GM19193 (cell line): ENCODE results near the gene ENPP6.

Source experiments
- POLR2A ChIP-seq: IDR thresholded peaks from 4 replicates; pipeline ENCODE4 v1.6.1; 2011; ENCODE audit not compliant: insufficient read depth, insufficient read length; ENCODE audit errors: extremely low read depth

ENPP6 gene

GRCh38 chr4:184177271-184177670 is 40.4 kb downstream of the ENPP6 start:
- TF ChIP-seq POLR2A: no peak

DNA sequence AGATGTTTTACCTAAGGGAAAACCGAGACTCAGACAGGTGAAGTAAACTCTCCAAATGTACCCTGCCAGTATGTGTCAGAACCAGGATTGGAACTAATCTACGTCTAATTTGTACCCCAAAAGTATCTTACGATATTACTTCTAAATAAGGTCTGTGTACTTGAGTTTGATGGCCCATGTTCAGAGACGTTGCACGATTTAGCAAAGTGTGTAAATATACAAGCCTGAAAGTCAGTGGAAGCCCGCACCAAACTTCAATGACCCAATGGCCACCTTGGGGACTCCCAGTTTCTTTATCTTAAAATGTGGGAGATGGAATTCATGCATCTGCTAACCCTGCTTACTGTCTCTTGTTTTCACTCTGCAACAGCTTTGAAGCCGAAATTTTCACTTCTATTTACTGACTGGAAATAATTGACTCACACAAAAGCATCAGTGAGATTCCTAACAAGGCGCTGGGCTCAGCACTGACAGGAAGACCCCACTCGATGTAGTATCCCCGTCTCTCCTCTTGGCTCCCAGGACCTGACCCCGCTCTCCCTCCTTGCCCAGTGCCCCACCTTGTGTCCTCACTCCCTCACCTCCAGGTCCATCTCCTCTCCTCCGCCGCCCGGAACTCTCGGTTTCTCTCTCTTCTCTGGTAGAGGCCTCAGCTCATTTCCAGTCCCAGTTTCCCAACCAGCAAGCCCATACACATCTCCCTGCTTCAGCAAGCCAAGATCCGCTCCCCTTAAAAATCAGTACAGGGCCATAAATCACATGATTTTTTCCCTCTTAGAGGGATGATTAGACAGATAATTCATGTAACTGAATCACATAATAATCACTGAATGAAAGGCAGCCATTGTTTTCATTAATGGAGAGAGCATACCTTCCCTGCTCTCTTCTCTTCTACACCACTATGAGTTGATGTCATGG is 42.8 kb downstream of the ENPP6 start:
- no peak for TF ChIP-seq POLR2A

GRCh38 chr4:184171011-184171410 is 46.7 kb downstream of the ENPP6 start:
- no peak for TF ChIP-seq POLR2A

DNA sequence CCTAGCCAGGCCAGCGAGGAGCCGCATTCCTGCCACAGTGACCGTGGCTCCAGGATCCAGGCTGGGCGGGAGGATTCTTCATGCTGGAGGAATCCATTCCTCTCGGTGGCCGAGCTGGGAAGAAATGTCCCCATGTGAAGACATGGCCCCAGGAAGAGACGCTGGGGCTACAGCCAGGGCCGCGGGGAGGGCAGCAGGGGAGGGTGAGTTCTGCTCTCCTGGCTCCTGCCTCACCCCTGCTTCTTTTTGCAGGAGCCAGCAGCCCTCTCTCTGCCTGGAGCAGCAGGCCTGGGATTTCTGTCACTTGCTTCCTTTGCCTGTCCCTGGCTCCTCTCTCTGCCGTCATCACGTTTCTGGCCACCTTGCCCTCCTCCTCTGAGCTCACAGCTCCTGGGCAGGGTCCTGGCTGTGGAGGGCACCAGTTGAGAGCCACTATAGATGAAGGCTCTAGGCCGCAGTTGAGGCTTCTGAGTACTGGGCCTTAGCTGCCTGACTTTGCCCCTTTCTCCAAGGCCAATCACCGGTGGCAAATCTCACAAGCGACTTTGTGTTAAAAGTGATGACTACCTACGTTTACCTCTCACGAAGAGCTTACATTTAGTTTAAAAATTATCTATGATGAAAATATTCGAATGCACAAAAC is 48.3 kb downstream of the ENPP6 start:
- TF ChIP-seq POLR2A: no peak

DNA sequence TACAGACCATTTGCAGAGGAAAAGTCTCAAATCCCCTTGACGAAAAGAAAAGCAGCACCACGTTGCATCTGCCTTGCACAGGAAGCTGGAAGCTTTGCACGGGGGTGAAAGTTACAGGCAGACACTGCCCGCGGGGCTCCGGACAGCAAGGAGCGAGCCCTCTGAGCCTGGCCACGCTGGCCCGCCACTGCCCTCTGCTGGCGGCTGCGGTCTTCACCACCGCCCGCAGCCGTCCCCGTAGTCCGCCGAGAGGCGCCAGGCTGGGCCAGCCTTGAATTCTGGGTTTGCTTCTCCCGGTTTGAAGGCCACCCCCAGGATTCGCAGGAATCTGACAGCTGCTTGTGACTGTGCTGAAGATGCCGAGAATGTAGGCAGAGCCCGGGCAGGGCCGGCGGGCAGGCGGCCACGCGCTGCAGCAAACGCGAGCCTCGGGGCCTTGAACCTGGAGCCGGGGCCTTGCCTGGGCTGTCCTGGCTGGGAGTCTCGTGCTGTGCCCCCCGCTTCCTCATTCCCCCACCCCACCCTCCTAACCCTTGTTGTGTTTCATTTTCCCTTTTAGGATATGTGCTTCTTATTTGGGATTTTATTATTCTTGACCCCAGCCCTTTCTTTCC is 49.2 kb downstream of the ENPP6 start:
- TF ChIP-seq POLR2A: no peak

- TF ChIP-seq POLR2A: no peak
Observed at GRCh38 chr4:184167576-184167975, 50.1 kb downstream of the ENPP6 start.

DNA sequence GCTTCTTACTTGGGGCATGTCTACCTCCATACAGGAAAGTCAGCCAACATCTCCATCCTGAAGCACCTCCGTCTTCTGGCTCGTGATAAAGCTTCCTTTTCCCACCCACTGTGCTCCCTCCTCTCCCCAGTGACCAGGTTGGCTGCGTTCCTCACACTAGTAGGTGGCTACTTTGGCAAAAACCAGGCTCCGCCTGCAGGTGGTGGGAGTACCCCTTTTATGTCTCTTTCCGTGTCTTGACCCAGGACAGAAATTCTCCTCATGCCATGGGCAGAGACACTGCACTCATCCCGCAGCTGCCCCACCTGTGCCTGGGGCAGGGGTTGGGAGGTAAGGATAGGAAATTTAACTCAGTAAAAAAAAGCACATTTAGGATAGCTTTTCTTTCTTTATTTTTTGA is 50.9 kb downstream of the ENPP6 start:
- no peak for TF ChIP-seq POLR2A

GRCh38 chr4:184165291-184165690 is 52.4 kb downstream of the ENPP6 start:
- TF ChIP-seq POLR2A: no peak

GRCh38 chr4:184163813-184164212 is 53.9 kb downstream of the ENPP6 start:
- TF ChIP-seq POLR2A: no peak

DNA sequence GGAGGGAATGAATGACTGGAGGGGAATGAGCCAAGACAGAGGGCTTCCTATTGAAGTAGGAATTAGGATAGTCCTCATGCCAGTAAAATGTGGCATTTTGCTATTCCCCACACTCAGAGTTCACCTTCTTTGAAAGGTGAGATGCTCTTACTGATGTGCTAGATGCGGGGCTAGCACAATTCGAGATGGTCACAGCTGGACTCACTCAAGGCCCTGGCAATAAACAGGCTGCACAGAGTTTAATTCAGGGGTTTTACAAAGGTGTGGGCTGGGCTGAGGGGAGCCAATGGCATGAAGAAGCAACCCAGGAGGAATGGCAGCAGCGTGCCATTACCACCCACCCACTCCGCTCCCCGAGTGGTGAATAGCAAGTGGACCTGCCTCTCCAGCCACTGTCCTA is 55.1 kb downstream of the ENPP6 start:
- no peak for TF ChIP-seq POLR2A

GRCh38 chr4:184157322-184157721 is 60.4 kb downstream of the ENPP6 start:
- TF ChIP-seq POLR2A: no peak

DNA sequence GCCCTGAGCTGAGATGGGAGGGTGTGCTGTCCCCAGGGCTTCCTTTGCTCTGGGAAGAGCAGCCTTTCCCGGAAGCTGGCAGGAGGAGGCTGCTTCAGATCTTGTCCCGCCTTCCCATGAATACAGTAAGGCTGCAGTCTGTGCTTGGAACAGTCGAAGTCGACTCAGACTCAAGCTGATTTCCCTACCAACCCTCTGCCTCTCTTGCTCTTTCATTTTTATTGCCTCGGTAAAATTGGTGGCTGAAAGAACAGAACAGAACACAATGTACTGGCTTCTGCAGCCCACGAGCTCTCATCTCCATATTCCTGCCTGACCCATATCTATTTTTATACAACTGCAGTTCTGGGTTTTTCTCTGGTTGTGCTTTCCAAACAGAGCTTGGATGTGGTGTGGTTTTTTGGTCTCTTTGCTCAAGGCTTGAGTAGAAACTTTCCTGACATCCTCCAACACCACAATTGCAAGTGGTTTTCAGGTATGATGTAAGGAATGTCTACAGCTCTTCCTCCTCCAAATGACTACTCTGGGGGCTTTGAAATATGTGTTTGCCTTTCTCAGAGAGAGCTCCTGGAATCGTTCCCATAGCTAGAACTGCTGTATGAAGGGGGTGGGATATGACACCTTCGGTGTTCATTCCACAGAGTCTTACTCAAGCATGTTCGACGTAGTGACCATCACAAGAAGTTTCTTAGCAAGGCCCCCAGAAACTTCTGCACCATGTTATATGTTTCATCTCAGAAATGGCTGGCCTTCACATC is 61.3 kb downstream of the ENPP6 start:
- TF ChIP-seq POLR2A: no peak

DNA sequence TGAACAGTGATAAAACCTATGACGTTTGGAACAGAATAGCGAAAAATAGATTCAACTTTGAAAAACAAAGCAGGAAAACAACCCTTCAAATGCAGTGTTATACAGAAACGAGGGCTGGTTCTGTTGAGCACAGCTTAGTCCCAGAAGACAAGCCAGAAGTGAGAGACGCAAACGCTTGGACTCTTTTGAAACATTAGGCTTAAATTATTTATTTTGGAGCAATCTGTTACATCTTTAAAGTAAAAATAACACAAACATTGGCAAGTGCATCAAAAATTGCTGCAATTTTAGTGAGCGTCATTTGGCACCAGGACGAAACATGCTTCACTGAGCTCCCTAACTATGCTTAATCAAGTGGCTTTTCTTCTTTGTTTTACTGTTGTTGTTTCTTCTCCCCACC is 63.5 kb downstream of the ENPP6 start:
- TF ChIP-seq POLR2A: no peak

GRCh38 chr4:184153781-184154180 is 63.9 kb downstream of the ENPP6 start:
- TF ChIP-seq POLR2A: no peak

GRCh38 chr4:184151988-184152485 is 65.6 kb downstream of the ENPP6 start:
- no peak for TF ChIP-seq POLR2A
